AG09319 (cell line): ENCODE data around the gene IGFBP5.

Experiments used
- DNase-seq: peaks from one replicate; pipeline ENCODE4 v3.0.0-alpha.2; 2010; ENCODE audit warnings: low read depth; ENCODE audit errors: extremely low read depth
- CTCF ChIP-seq: IDR thresholded peaks from 2 replicates; pipeline ENCODE4 v1.5.1; 2011; ENCODE audit warnings: low read depth, mild to moderate bottlenecking, inconsistent platforms, low read length, moderate library complexity

The IGFBP5 gene

GRCh38 chr2:216736326-216736725 is 41.0 kb upstream of the IGFBP5 start:
- no peak for TF ChIP-seq CTCF
- no peak for DNase-seq

GRCh38 chr2:216735668-216736067 is 40.3 kb upstream of the IGFBP5 start:
- no peak for DNase-seq
- no peak for TF ChIP-seq CTCF

DNA sequence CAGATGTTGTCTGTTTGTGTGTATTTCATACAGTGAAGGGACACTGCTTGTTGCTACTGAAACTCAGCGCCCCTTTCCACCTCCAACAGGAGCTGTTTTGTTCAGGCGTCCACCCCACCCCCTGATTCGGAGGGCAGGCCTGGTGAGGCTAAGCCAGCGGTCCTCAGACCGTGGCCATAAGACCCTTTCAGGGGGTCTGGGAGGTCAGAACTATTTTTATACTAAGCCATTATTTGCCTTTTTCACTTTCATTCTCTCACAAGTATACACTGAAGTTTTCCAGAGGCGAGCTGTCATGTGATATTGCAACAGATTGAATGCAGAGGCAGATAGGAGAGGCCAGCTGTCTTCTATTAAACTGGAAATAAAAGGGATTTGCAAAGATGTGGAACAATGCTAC is 39.7 kb upstream of the IGFBP5 start:
- no peak for TF ChIP-seq CTCF
- DNase-seq: peak; percentile 41

- no peak for TF ChIP-seq CTCF
- no peak for DNase-seq
These were observed 37.7 kb upstream of the IGFBP5 start for GRCh38 chr2:216733046-216733445.

GRCh38 chr2:216732334-216732733 is 37.0 kb upstream of the IGFBP5 start:
- no peak for TF ChIP-seq CTCF
- no peak for DNase-seq

DNA sequence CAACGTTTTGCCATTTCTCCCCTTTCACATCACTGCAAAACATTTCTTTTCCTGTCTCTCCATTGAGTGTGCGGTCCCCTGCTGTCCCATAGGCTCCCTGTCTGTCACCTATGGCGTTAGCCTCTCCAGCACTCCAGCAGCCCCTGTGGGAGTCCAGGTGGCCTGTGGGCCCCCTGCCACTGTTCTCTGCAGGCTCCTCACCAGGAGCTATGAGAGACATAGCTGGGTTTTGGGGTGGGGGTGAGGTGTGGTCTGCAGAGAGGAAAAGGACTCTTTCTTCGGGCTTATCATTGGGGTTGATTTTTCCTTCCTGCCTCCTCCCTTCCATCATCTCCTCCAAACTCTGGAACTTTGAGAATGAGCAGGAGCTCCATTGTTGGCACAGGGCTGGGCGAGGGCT is 36.1 kb upstream of the IGFBP5 start:
- no peak for TF ChIP-seq CTCF

GRCh38 chr2:216730871-216731270 is 35.5 kb upstream of the IGFBP5 start:
- DNase-seq: no peak
- no peak for TF ChIP-seq CTCF

More for the DNA sequence above, 36.1 kb upstream of the IGFBP5 start:
- no peak for DNase-seq
